Measurements from ENCODE around the gene KRTAP20-2.

KRTAP20-2 gene

DNA sequence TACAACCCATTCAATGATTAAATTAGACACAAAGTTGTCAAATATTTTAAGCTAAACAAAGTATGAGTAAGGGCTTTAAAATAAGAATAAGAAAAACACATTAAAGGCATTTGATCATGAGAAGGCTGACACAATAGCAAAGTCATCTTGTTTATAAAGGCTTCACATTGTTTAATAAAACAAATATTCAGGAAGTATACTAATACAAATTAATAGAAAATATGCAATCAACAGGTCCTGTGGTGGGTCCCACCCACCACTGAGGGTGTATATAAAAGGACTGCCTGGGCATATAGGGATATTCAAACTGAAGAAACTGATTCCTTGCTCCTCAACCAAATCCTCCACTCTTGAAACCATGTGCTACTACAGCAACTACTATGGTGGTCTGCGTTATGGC lies at the start of gene KRTAP20-2:
KRTAP20-2 (plus strand) TSS at position 301 of the 400 bp plus-strand sequence; CDS start at position 359, 58 bp downstream.
- no peak for DNase-seq

DNA sequence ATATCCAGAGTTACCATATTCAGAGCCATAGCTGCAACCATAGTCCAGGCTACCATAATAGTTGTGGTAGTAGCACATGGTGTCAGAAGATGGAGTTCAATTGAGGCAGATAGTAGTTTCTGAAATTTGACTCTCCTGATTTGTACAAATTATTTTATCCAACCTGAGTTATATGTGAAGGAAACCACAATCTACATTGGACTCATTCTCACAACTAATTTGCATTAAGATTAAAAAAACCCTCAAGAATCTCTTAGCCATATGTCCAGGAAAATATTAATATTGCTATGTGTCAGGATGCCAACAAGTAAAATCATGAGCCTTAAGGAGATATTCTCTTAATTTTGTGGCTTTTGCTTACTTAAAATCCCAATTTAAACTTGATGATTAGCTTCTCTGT lies 44.7 kb upstream of the KRTAP20-2 start, which contains the start of gene KRTAP22-2:
KRTAP22-2 (minus strand) TSS at position 101 of the 400 bp plus-strand sequence.
- DNase-seq, result no peak

GRCh38 chr21:30592140-30592539 lies 42.9 kb upstream of the KRTAP20-2 start, which contains the start of gene KRTAP6-3:
TSS of gene KRTAP6-3 (plus strand) at chr21:30592440. CDS start at chr21:30592446, 6 bp downstream.
- no peak for DNase-seq

- DNase-seq, result no peak
Measured at GRCh38 chr21:30598802-30599201, 36.2 kb upstream of the KRTAP20-2 start, which contains the start of gene KRTAP6-2. TSS of gene KRTAP6-2 (minus strand) at chr21:30598902. CDS start at chr21:30598874, 28 bp downstream.

DNA sequence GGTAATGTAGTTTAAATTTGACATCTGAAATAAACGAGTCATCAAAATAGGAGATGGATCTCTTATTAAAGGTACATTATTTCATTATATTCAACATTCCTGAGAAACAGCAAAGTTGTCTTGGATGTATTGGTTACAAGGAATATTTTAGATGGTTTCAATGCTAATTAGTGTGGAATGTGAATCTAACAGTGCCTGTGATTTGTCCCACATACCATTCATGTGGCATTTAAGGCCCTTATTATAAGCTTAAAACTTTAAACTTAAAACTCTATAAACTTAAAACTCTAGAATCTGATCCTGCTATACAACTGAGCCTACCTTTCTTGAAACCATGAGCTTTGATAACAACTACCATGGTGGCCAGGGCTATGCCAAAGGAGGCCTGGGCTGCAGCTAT lies 34.2 kb upstream of the KRTAP20-2 start, which contains the start of gene KRTAP22-1:
KRTAP22-1 (plus strand) TSS at position 301 of the 400 bp plus-strand sequence.
- no peak for DNase-seq

DNA sequence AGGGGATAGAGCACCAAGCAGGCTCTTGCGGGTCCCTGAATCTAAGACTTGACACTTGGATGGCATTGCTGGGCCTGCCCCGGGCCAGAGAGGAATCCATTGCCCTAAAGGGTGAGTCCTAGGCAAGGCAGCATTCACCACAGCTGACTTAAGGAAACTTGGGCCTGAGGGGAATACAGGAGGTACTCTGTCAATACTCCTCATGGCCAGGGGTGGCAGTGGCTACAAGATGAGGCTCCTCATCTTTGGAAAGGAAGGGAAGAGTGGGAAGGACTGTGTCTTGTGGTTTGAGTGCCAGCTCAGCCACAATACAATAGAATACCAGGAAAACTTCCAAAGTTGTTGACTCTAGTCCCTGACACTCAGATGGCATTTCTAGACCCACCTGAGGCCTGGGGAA lies 29.0 kb upstream of the KRTAP20-2 start:
- DNase-seq, result no peak

- DNase-seq, result no peak
Measured at GRCh38 chr21:30612132-30612531, 22.9 kb upstream of the KRTAP20-2 start.

- DNase-seq, result no peak
Measured at GRCh38 chr21:30613836-30614235, 21.2 kb upstream of the KRTAP20-2 start, which contains the start of gene KRTAP6-1. TSS of gene KRTAP6-1 (minus strand) at chr21:30613930. CDS start at chr21:30613904, 26 bp downstream.

GRCh38 chr21:30615199-30615598 lies 19.8 kb upstream of the KRTAP20-2 start:
- DNase-seq, result no peak

- DNase-seq, result no peak
Measured at GRCh38 chr21:30616125-30616524, 18.9 kb upstream of the KRTAP20-2 start, which contains the start of gene KRTAP20-1. TSS of gene KRTAP20-1 (plus strand) at chr21:30616425. CDS start at chr21:30616455, 30 bp downstream.

DNA sequence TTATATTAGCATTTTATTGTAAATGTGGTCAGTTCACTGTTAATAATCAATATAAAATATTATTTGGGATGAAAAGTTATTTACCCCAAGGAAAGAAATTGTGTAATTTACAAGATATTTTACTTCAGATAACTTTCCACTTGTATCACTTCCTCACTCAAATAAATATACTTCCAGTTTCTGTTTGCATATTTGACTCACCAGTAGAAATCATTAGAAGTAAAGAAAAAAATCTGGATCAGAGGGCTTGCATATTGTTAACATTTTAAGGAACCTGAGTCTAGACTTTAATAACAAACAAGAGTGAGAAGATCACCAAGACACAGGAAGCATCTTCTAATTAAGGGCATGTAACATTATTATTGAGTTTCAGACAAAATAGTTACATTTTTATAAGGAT lies 14.9 kb upstream of the KRTAP20-2 start:
- no peak for DNase-seq

DNA sequence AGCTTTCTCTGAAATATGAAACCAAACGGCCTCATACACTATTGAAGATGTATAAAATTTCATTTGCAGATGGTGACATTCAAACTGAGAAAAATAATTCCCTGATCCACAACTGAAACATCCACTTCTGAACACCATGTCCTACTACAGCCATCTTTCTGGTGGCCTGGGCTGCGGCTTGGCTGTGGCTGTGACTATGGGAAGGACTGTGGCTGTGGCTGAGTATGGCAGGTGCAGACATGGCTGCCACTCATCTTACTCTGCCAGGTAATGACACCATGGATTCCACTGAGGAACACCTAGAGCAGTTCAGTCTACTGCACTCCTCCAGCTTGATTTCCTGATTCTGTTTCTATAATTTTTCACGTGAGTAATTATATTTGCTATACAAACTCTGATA lies 14.5 kb upstream of the KRTAP20-2 start, which contains the start of gene KRTAP20-4:
KRTAP20-4 (plus strand) TSS at position 106 of the 400 bp plus-strand sequence.
- DNase-seq, result no peak

- DNase-seq, result no peak
Measured at GRCh38 chr21:30623362-30623761, 11.6 kb upstream of the KRTAP20-2 start.

DNA sequence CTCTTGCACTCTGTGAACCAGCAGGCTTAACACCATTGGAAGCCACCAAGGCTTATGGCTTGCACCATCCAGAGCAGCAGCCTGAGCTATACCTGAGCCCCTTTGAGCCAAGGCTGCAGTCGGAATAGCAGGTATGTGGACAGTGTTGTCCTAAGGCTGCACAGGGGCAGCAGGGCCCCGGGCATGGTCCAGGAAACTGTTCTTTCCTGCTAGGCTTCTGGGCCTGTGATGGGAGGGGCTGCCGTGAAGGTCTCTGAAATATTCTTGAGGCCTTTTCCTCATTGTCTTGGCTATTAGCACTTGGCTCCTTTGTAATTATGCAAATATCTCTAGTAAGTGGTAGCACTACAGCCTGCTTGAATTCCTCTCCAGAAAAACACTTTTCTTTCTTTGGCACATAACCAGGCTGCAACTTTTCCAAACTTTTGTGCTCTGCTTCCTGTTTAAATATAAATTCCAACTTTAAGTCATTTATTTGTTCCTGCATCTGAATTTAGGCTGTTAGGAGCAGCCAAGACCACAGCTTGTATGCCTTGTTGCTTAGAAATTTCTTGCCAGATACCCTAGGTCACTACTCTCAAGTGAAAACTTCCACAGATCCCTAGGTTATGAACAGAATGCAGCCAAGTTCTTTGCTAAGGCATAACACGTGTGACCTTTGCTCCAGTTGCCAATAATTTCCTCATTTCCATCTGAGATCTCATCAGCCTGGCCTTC lies 9.4 kb upstream of the KRTAP20-2 start:
- no peak for DNase-seq

DNA sequence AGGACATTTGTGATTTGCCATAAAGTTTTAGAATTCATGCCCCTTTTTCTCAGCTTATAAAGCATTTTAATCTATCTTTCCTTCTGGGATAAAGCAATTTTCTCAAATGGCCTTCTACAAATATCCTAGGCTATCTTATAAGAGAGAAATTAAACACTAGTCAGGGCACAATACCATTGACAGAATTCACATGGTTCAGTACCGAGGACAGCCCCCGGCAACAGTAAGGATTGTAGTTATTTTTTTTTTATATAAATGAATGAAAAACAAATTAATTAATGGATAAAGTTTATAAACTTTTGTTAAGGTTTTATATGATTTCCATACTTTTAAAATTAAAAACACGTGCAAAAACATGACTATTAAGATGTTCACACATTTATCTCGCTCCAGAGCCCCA lies 6.9 kb upstream of the KRTAP20-2 start:
- DNase-seq, result no peak

DNA sequence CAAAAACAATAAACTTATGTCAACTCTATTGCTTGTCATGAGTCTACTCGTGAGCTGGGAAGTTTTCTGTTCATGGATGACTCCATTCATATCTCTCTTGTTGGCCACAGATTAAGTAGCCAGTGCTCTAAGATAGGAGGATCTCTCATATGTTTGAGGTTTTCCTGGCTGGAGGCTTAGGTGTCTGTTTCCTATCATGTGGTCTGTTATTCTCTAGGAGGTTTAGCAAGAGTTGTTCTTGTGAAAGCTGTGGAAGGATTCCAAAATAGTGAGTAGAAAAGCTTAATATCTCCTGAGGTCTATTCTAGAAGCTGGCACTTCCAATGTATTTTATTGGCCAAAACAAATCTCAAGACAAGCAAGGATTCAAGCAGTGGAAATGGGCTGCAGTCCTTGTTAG lies 5.8 kb upstream of the KRTAP20-2 start:
- DNase-seq, result no peak

GRCh38 chr21:30638686-30639085 lies 3.7 kb downstream of the KRTAP20-2 start:
- DNase-seq, result no peak

DNA sequence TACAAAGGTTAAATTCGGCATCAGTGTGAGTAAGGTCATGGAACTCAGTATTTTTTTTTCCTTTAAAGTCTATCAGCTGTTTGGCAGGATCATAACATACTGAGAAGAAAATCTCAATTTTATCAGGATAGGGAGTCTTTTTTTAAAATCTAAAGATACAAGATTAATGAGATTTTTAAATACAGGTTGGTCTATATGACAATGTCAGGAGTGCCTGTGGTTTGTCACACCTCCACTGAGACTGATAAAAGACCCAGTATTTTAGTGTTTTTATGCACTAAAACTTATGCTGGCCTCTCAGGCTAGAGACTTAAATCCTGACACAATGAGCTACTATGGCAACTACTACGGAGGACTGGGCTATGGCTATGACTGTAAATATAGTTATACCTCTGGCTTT lies 7.6 kb downstream of the KRTAP20-2 start, which contains the start of gene KRTAP20-3:
KRTAP20-3 (plus strand) TSS at position 301 of the 400 bp plus-strand sequence.
- DNase-seq, result no peak

DNA sequence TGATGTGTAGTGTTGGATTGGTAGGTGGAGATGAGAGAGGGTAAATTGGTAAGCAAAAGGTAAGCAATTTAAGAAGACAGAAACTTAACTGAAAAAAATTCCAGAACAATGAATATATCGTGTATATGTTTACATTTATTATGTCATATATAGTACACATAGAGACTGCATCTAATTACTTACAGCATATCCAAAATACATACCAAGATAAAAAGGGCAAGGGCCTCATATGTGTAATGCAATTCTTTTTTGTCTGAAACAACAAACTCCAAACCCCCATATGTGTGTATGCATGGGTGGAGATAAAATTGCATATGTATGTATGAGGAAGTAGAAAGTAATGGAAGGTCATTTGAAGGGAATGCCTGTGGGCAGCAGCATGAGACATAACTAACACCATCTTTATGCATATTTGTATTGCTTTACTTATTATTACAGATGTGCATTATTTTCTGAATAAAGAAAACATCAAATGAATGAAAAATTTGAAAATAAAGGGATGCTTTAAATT lies 12.0 kb downstream of the KRTAP20-2 start:
- DNase-seq, result no peak

- DNase-seq, result no peak
Measured at GRCh38 chr21:30652891-30653290, 17.9 kb downstream of the KRTAP20-2 start.

DNA sequence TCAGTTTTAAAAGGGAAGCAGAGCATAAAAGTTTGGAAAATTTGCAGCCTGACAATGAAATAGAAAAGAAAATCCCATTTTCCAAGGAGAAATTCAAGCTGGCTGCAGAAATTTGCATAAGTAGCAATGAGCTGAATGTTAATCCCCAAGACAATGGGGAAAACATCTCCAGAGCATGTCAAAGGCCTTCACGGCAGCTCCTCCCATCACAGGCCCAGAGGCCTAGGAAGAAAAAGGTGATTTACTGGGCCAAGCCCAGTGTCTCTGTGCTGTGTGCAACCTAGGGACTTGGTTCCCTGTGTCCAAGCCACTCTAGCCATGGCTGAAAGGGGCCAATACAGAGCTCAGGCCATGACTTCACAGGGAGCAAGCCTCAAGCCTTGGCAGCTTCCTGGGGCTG lies 33.8 kb downstream of the KRTAP20-2 start:
- no peak for DNase-seq

- no peak for DNase-seq
Measured at GRCh38 chr21:30672985-30673650, 38.1 kb downstream of the KRTAP20-2 start.
